ENCODE results near the gene TUBB6.

TUBB6 gene

GRCh38 chr18:12345491-12346239, 37.6 kb downstream of the TUBB6 start:
- no peak for DNase-seq

- no peak for DNase-seq
Measured at GRCh38 chr18:12346240-12346565, 38.2 kb downstream of the TUBB6 start.

GRCh38 chr18:12347895-12348294, 39.9 kb downstream of the TUBB6 start:
- no peak for DNase-seq

- DNase-seq, result no peak
Measured at GRCh38 chr18:12352188-12352587, 44.1 kb downstream of the TUBB6 start.

GRCh38 chr18:12359515-12359927, 51.5 kb downstream of the TUBB6 start:
- no peak for DNase-seq

GRCh38 chr18:12361770-12362378, 53.8 kb downstream of the TUBB6 start:
- DNase-seq, result no peak

GRCh38 chr18:12362473-12363174, 54.6 kb downstream of the TUBB6 start:
- DNase-seq, result no peak

- no peak for DNase-seq
Measured at GRCh38 chr18:12366379-12366778, 58.3 kb downstream of the TUBB6 start.

GRCh38 chr18:12366784-12367183, 58.7 kb downstream of the TUBB6 start:
- DNase-seq, result no peak

GRCh38 chr18:12369211-12369610, 61.2 kb downstream of the TUBB6 start:
- no peak for DNase-seq

GRCh38 chr18:12371590-12371989, 63.5 kb downstream of the TUBB6 start:
- no peak for DNase-seq

GRCh38 chr18:12372406-12372805, 64.4 kb downstream of the TUBB6 start:
- no peak for DNase-seq

- DNase-seq, result no peak
Measured at GRCh38 chr18:12373116-12373770, 65.2 kb downstream of the TUBB6 start.

- no peak for DNase-seq
Measured at GRCh38 chr18:12373771-12374116, 65.7 kb downstream of the TUBB6 start.

GRCh38 chr18:12374401-12374800, 66.4 kb downstream of the TUBB6 start:
- no peak for DNase-seq

Data from SIG-M5 (cell line).